ENCODE measurements around the gene MYOZ3. TPM values are rescaled to one million over a fixed set of nuclear protein-coding genes. Genes with fewer than 3 reads are reported as not detected.

Gene MYOZ3
- total RNA-seq, 1 experiment from 2014 or later = 8.1 TPM

DNA sequence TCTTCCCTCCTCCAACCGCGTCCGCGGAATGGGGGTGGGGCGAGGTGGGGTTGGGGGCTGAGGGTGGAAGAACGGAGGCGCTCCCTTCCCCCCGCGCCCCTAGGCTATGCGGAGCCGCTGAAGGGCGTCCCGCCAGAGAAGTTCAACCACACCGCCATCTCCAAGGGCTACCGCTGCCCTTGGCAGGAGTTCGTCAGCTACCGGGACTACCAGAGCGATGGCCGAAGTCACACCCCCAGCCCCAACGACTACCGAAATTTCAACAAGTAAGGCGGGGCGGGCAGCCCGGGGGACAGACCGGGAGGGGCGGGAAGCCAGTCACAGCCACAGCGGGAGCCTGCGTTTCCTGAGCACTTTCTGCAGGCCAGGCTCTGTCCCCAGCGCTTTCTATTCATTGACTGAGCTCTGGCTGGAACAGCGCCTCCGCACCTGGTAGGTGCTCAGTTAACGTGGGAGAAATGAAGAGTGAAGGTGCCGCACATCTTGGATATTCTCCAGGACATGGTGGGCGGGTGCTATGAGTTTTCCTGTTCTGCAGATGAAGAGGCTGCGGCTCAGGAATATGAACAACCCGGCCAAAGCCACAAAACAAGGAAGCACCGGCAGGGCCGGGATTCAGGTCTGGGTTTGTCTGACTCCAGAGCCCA, 11.3 kb downstream of the MYOZ3 start:
- Histone ChIP-seq H3K4me3 (ENCODE audit: insufficient read depth, low read depth, low read length) (peak overlapping the region; percentile 97), H3K27me3 (ENCODE audit: control insufficient read depth, insufficient read depth, low read length) (no peaks in the 10 kb centered on the region), H3K36me3 (replicated peaks; ENCODE audit: control insufficient read depth, insufficient read depth, low read length) (peaks cover 3% of the 10 kb centered on the region; the same call in 1 of the 2 replicates)
- peak; percentile 90 for DNase-seq

GRCh38 chr5:150672884-150673275, 11.8 kb downstream of the MYOZ3 start:
- no peak for DNase-seq
- Histone ChIP-seq H3K4me3 (ENCODE audit: insufficient read depth, low read depth, low read length) (peak overlapping the region; percentile 97), H3K27me3 (ENCODE audit: control insufficient read depth, insufficient read depth, low read length) (no peaks in the 10 kb centered on the region), H3K36me3 (replicated peaks; ENCODE audit: control insufficient read depth, insufficient read depth, low read length) (peaks cover 3% of the 10 kb centered on the region; the same call in 1 of the 2 replicates)

GRCh38 chr5:150674341-150674821, 13.3 kb downstream of the MYOZ3 start:
- Histone ChIP-seq H3K27me3 (ENCODE audit: control insufficient read depth, insufficient read depth, low read length) (no peaks in the 10 kb centered on the region), H3K36me3 (replicated peaks; ENCODE audit: control insufficient read depth, insufficient read depth, low read length) (peaks cover 3% of the 10 kb centered on the region; the same call in 1 of the 2 replicates), H3K4me3 (ENCODE audit: insufficient read depth, low read depth, low read length) (no peak overlapping the region)
- DNase-seq = no peak

DNA sequence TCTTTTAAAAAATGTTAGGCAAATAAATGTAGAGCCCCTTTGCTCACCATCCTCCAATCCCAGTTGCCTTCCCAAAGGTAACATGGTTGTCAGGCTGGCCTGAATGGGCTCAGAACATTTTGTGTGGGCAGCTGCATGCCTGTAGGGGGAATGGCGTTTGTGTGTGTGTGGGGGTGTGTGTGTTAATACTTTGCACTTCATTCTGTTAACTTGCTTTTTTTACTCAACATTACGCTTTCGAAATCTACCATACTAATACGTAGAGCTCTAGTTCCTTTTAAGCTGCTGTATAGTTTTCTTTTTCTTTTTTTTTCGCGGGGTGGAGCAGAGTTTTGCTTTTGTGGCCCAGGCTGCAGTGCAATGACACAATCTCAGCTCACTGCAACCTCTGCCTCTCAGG, 14.0 kb downstream of the MYOZ3 start:
- Histone ChIP-seq H3K36me3 (replicated peaks; ENCODE audit: control insufficient read depth, insufficient read depth, low read length) (peaks cover 2% of the 10 kb centered on the region; the same call in 1 of the 2 replicates), H3K4me3 (ENCODE audit: insufficient read depth, low read depth, low read length) (no peak overlapping the region), H3K27me3 (ENCODE audit: control insufficient read depth, insufficient read depth, low read length) (no peaks in the 10 kb centered on the region)
- DNase-seq = no peak

DNA sequence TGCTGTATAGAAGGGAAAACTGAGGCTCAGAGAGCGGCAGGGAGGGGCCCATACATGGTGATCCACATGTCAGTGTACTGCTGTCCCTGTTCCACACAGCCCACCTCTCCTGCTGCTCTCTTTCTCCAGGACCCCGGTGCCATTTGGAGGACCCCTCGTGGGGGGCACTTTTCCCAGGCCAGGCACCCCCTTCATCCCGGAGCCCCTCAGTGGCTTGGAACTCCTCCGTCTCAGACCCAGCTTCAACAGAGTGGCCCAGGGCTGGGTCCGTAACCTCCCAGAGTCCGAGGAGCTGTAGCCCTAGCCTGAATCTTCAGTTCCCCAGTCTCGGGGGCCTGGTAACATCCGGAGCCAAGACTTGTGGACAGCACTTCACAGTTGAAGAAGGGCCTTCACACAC, 15.5 kb downstream of the MYOZ3 start:
- H3K27me3 ChIP-seq (ENCODE audit: control insufficient read depth, insufficient read depth, low read length) = no peaks in the 10 kb centered on the region
- DNase-seq = no peak
- H3K36me3 ChIP-seq (replicated peaks; ENCODE audit: control insufficient read depth, insufficient read depth, low read length) = peaks cover 1% of the 10 kb centered on the region; the same call in 1 of the 2 replicates
- no peak overlapping the region for H3K4me3 ChIP-seq (ENCODE audit: insufficient read depth, low read depth, low read length)

- Histone ChIP-seq H3K27me3 (ENCODE audit: control insufficient read depth, insufficient read depth, low read length) (no peaks in the 10 kb centered on the region), H3K4me3 (ENCODE audit: insufficient read depth, low read depth, low read length) (no peak overlapping the region)
- no peak for DNase-seq
Observed at GRCh38 chr5:150689120-150689519, 28.1 kb downstream of the MYOZ3 start.

DNA sequence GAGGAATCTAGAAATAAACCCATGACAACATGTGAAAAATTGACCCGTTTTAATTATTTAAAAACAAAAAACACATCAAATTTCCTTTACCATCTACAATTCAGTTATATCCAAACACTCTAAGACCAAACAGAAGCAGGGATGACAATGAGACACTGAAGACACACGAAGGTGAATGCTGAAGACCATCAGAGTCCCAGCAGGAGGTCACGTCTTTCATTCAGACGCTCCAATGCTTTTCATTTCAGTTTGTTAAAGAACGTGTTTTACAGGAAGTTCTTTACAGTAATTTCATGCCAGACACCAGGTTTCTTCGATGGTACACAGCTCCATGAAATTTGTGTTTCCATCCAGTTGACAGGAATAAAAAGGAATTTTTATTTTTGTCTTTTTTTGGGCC, 29.7 kb downstream of the MYOZ3 start:
- H3K36me3 ChIP-seq (replicated peaks; ENCODE audit: control insufficient read depth, insufficient read depth, low read length) = peaks cover 27% of the 10 kb centered on the region
- DNase-seq = no peak

More at GRCh38 chr5:150689120-150689519, 28.1 kb downstream of the MYOZ3 start:
- H3K36me3 ChIP-seq (replicated peaks; ENCODE audit: control insufficient read depth, insufficient read depth, low read length) = peaks cover 22% of the 10 kb centered on the region

GRCh38 chr5:150692276-150692675, 31.2 kb downstream of the MYOZ3 start:
- no peak overlapping the region for H3K4me3 ChIP-seq (ENCODE audit: insufficient read depth, low read depth, low read length)
- no peak for DNase-seq
- no peaks in the 10 kb centered on the region for H3K27me3 ChIP-seq (ENCODE audit: control insufficient read depth, insufficient read depth, low read length)
- H3K36me3 ChIP-seq (replicated peaks; ENCODE audit: control insufficient read depth, insufficient read depth, low read length) = peaks cover 35% of the 10 kb centered on the region

More for the DNA sequence above, 29.7 kb downstream of the MYOZ3 start:
- H3K4me3 ChIP-seq (ENCODE audit: insufficient read depth, low read depth, low read length) = no peak overlapping the region
- H3K27me3 ChIP-seq (ENCODE audit: control insufficient read depth, insufficient read depth, low read length) = no peaks in the 10 kb centered on the region

DNA sequence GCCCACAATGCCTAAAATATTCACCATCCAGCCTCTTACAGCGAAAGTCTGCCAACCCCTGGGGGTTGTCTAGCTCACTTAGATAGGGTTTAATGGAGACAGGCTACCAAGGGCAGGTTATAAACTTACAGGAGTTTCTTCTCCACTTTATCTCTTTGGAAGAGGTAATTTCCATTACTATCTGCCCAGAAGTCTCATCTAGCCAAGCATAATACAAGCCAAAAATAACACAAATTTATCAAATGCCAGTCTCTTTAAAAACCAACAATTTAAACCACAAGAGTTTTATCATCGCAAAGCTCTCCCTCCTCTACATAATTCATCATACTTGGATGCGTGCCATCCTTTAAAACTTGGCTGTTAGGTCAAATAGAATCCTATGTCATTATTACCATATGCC, 33.6 kb downstream of the MYOZ3 start:
- Histone ChIP-seq H3K4me3 (ENCODE audit: insufficient read depth, low read depth, low read length) (no peak overlapping the region), H3K36me3 (replicated peaks; ENCODE audit: control insufficient read depth, insufficient read depth, low read length) (peaks cover 43% of the 10 kb centered on the region), H3K27me3 (ENCODE audit: control insufficient read depth, insufficient read depth, low read length) (no peaks in the 10 kb centered on the region)
- DNase-seq = no peak

GRCh38 chr5:150700246-150700593, 39.2 kb downstream of the MYOZ3 start:
- H3K27me3 ChIP-seq (ENCODE audit: control insufficient read depth, insufficient read depth, low read length) = no peaks in the 10 kb centered on the region
- peak; percentile 9 for DNase-seq
- H3K4me3 ChIP-seq (ENCODE audit: insufficient read depth, low read depth, low read length) = peak overlapping the region; percentile 99
- H3K36me3 ChIP-seq (replicated peaks; ENCODE audit: control insufficient read depth, insufficient read depth, low read length) = peaks cover 18% of the 10 kb centered on the region

DNA sequence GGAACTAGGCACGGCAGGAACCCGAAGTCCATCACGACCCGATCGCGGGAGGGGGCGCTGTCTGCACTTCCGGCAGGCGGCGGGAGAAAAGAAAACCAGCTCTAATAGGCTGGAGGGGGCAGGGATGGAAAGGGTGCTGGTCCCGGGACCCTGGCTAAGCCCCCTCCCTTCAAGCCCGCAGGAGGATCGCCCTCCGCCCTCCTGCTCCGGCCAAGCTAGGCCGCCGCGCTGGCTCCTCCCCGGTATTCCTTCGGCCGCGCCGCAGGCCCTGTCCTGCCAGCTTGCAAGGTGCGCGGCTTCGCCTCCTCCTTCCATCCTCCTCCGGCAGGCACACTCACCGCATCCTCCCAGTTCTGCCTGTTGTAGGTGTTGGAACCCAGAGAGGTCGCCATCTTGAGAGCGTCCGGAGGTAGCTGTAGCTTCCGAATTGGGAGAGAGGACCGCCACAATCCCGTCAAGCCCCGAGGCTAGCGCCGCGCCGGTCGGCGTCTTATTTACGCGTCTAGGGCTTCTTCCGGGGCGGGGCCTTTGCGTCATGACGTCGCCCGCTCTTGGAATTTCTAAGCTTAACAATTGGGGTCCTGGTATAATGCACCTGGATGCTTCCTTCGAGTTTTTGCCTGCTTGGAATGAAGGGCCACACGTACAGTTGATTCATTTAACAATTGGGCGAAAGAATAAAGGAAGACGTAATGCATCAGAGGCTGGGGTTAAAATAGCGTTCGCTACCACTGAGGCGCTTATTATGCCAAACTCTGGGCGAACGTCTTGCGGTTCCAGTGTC, 39.7 kb downstream of the MYOZ3 start, which contains the start of gene RBM22:
Gene RBM22 (minus strand): TSS at position 469 of the 784 bp plus-strand sequence. CDS start 77 bp downstream, at position 392.
- Histone ChIP-seq H3K4me3 (ENCODE audit: insufficient read depth, low read depth, low read length) (peak within 1 kb of the TSS; percentile 99), H3K36me3 (replicated peaks; ENCODE audit: control insufficient read depth, insufficient read depth, low read length) (peaks cover 16% of the 10 kb centered on the region), H3K27me3 (ENCODE audit: control insufficient read depth, insufficient read depth, low read length) (no peaks in the 10 kb centered on the region)
- peak; percentile 88 for DNase-seq

- no peaks in the 10 kb centered on the region for H3K27me3 ChIP-seq (ENCODE audit: control insufficient read depth, insufficient read depth, low read length)
- no peaks in the 10 kb centered on the region for H3K36me3 ChIP-seq (replicated peaks; ENCODE audit: control insufficient read depth, insufficient read depth, low read length)
- H3K4me3 ChIP-seq (ENCODE audit: insufficient read depth, low read depth, low read length) = no peak overlapping the region
- DNase-seq = no peak
Observed at GRCh38 chr5:150703762-150704161, 42.7 kb downstream of the MYOZ3 start.

DNA sequence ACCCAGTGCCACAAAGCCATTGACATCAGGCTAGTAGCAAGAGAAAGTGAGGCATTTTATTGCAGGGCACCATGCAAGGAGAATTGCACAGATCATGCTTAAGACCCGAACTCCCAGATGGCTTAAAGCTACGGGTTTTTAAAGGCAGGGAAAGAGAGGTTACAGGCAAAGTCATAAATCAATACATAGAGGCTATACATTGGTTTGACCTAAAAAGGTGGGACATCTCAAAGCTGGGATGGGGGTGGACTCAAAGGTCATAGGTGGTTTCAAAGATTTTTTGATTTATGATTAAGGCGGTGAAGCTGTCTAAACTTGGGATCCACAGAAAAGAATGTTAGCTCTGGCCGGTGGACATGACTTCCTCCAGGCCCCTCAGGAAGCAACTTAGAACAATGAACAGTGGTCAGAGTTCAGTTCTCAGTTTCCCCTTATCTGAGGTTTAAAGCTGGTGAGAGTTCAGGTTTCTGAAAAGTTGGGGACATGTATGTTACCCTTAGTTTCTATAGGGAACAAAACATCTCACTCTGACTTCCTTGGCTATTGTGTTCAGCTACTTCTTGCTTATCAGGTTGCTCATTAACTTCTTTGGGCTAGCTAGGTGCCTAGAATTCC, 45.8 kb downstream of the MYOZ3 start:
- no peaks in the 10 kb centered on the region for H3K27me3 ChIP-seq (ENCODE audit: control insufficient read depth, insufficient read depth, low read length)
- H3K36me3 ChIP-seq (replicated peaks; ENCODE audit: control insufficient read depth, insufficient read depth, low read length) = peaks cover 5% of the 10 kb centered on the region
- no peak overlapping the region for H3K4me3 ChIP-seq (ENCODE audit: insufficient read depth, low read depth, low read length)
- no peak for DNase-seq

DNA sequence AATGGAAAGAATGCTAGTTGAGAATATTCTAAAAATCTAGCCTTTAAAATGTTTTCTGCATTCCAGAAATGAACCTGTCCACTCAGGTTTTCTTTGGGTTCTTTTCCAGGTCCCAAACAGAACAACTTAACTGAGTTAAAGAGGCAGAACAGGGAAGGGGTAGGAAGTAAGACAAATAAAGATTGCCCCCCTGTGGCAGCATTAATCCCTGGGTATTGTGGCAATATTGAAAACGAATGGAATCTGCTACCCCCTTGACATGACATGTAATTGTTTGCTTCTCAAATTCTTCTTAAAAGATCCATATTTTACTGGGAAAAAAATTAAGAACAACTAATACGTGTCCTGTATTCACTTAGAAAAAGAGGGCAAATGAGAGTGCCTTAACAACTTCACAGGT, 49.1 kb downstream of the MYOZ3 start:
- peak; percentile 47 for DNase-seq
- Histone ChIP-seq H3K27me3 (ENCODE audit: control insufficient read depth, insufficient read depth, low read length) (no peaks in the 10 kb centered on the region), H3K36me3 (replicated peaks; ENCODE audit: control insufficient read depth, insufficient read depth, low read length) (peaks cover 7% of the 10 kb centered on the region), H3K4me3 (ENCODE audit: insufficient read depth, low read depth, low read length) (no peak overlapping the region)

All from H7 (cell line).